Mucosa of gallbladder (tissue), 1 donor: ENCODE results near the gene WDPCP. TPM values are rescaled to one million over a fixed set of nuclear protein-coding genes. Genes with fewer than 3 reads are reported as not detected.
"Not testable (repeated sequence)": the region's sequence is repeated elsewhere in the genome, so short reads cannot be mapped to it uniquely, and the experiment has no call there.

Source experiments
- DNase-seq: peaks from one replicate; pipeline ENCODE4 v3.0.0-alpha.2; 2020; ENCODE audit warnings: low spot score
- total RNA-seq: library from RNA; stranded (reverse); gene quantifications from one replicate; pipeline ENCODE4 v1.2.1, GENCODE V29; 2021
- donor health status: DM: no; HTN: no; CAD: no.

The WDPCP gene
- total RNA-seq, 1 donor from 2014 or later = 7.8 TPM

DNA sequence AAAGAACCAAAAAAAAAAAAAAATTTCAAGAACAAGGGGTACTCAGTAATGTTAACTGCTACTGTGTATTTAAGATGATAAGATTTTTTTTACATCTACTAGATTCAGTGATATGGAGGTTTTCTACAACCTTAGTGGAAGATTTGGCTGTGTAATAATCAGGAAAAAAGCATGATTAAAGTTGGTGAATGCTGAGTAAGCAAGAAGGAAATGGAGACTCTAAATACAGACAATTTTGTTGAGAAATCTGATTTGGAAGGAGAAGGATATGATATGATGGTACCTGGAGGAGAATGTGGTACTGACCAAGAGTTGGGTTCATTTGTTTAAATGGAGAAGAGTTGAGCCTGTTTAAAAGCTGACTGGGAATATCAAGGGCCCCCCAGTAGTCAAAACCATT is 125.1 kb downstream of the WDPCP start:
- no peak for DNase-seq

DNA sequence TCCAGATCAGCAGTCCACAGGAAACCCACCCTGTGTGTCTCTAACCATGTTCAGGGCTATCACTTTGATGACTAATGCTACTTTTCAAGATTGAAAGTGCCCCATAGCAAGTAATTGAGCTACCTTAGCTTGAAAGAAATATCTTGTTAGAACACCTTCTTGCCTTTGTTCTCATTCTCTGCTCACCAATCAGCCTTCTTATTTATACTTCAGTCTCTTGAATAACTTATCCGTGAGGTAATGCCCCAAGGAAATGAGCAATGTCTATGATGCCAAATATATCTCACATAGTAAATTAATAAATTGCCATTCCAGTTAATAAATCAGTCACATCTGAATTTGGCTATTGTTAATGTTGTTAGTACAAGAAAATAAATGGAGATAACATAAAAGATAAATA is 141.6 kb downstream of the WDPCP start:
- no peak for DNase-seq

DNA sequence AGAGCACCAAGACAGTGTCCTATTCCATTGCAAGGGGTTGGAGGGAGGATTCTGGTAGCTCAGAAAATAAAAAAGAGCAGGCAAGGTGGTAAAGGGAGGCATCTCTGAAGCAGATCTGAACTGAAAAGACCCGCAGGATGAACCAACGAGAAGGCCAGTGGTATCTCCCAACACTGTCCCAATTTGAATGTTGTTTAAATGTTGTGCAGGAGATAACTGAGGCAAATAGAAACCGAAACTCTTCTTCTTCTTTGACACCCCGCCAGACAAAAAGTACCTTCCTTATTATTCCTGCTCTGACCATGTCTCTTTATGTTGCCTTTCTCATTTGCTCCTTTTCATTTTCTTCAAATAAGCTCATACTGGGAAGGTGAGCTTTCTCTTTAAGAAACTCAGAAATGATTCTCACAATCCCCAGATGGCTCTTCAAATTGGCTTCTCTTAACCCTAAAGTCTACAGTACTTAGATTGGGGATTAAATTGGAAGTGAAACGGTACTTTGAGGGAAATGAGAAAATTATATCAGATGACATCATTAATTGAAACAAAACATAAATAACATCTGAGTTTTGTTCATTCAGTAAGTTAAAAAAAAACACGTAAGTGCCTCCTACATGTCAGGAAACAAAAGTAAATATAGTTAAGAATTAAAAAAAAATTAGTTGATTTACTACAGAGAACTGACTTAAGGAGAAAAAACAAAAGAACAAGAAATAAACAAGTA is 143.6 kb downstream of the WDPCP start:
- no peak for DNase-seq

- DNase-seq = no peak
Observed at GRCh38 chr2:63440612-63441011, 147.7 kb downstream of the WDPCP start.

DNA sequence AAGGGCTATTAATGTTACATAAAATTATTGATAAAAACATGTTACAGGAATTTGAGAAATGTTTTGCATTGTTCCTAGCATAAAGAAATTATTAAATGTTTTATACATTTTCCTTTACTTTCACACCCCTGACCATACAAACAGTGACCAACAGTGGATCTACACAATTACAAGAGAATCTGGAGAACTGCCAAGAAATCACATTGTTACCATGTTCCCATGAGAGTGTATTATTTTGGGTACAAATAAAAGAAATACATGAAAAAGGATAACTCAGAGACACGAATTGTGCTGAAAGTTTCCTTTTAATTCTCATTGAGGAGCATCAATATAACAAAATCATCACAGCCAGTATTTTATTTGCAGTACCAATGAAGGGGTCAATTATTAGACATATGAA is 150.1 kb downstream of the WDPCP start:
- DNase-seq = no peak

DNA sequence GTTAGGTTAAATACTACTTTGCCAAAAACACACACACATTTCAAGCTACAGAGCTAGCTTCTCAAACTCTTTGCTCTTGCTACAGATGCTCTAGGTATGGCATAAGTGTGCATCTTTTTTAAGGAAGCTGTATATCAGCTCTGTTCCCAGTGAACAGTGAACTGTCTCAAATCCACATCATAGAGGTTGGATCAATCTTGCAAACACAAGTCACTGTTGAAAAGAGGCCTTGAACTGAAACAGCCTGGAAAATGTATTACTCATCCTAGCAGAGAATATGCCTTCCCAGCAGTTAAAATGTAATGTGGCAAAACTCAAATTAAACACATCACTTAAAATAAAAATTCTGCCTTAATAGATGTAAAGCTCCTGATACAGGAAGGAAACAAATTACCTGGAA is 151.8 kb downstream of the WDPCP start:
- no peak for DNase-seq

DNA sequence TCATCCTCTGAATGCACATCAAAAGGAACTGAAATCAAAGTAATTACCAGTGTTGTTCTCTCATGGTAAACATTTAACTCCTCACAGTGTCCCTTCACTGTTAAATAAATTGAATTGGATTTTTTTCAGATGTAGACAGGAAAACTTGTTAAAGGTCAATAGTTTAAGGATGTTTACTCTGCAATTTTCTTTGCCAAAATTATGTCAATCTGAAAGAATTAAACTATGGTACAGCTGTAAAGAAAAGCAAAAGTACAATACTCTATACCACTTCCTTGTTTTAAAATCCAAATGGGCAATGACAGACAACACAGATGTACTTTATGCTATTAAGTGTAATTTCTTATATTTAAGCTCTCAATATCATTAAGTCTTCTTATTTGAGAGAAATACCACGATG is 153.2 kb downstream of the WDPCP start:
- no peak for DNase-seq

DNA sequence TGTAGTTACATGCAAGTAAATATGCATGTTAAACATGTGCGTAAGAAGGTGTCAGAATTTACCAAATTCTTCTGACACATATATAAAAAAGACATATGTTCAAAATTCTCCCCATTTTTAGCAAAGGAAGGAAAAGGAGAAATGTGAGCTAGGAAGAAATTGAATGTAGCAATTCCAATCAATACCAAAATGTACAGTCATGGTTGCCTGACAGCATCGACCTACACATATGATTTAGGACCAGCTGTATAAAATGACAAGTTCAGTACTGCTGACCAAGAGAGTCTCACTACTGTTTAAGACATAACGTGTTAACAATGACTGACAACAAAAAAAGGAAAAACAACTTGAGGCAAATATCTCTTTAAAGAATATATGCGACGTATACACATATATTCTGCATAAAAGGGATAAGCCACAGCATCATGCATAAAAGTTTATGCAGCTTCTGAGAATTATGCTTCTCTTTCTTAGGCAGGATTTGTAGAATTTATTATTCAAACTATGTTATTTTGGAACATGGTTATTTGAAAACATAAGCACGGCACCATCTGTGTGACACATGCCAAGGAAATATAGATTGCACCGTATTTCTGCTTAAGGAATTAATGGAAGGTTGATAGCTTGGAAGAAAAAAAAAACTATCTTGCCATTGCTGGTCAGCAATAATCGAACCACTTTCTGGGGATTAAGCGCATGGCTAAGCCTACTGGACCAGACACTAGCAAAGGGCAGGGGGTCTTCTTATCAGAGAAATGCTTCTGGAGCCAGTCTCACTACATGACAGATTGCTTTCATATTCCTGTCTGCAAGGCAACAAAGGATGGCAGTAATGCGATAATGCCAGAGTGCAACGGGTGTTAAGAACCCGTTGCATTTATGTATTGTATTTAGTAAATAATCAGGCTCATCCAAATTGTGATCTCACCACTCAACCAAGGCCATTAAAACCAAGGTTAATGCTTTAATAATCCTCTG is 154.0 kb downstream of the WDPCP start:
- DNase-seq = no peak

- no peak for DNase-seq
Observed at GRCh38 chr2:63432373-63432772, 155.9 kb downstream of the WDPCP start.

DNA sequence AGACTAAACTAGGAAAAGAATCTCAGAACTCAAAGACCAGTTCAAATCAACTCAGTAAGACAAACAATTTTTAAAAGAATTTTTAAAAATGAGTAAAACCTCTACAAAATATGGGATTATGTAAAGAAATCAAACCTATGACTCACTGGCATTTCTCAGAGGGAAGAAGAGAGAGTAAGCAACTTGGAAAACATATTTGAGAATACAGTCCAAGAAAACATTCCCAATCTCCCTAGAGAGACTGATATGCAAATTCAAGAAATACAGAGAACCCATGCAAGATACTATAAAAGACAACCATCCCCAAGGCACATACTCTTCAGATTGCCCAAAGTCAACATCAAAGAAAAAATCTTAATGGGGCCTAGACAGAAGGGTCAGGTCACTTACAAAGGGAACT is 162.7 kb downstream of the WDPCP start:
- DNase-seq = no peak

- DNase-seq = no peak
Observed at GRCh38 chr2:63425079-63425416, 163.2 kb downstream of the WDPCP start.

DNA sequence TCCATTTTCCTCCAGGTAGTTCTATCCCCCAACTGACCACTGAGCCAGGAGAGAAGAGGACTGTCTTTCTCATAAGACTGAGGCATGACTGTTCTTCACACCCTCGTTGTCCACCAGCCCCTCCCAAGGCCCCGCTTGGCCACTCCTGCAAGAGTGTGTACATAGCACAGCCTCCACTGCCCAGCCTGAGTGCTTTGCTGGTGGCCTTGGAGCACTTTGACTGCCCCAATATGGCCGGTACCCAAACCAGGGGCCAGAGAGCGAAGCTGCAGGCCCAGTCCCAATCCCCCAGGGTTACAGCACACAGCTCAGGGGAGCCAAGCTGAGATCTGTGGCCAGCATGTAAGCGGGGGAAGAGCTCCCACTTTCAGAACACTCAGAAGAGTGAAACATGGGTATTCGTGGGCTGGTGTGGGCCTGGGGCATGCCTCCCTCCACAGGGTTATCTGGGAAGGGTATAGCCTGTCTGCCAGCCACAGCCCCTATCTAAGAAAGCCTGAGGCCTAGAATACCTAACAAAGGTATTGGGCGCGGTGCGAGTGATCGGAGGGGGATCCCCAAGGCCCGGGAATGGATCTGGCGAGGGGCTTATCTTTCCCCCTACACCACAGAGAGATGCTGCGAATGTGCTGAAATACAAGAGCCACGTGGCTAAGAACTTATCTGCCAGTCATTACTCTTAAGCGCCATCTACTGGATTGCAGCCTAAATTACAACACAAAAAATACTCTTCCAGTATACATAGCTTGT is 163.8 kb downstream of the WDPCP start:
- DNase-seq = no peak

DNA sequence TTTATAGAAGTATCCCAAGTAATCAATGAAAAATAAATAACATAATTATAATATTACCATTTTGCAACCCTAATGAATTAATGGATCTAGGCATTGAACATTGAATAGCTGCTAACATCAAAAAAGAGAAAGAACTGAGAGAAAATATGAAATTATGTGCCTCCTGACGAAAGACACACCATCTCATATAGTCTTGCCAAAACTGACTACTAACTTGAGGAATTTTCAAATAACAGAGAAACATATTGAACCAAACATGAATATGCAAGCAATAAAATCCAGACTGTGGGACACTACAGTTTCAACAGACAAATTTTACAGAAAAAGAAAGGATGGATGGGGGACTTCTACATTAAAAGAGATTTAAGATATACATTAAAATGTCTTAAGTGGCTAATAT is 165.7 kb downstream of the WDPCP start:
- DNase-seq = no peak

DNA sequence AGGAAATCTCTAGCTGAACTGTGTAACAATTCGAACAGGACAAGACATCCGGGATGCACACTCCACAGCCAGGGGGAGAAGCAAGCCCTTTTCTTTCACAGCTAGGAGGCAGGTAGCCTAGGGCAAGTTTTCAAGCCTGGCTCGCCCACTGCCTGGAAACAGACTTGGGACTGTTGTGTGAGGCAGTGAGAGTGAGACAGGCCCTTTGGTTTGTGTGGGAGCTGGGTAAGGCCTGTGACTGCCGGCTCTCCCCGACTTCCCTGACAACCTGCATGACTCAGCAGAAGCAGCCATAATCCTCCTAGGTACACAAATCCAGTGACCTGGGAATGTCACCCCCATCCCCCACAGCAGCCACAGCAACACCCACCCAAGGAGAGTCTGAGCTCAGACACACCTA is 179.7 kb downstream of the WDPCP start:
- no peak for DNase-seq

GRCh38 chr2:63406641-63407040 is 181.6 kb downstream of the WDPCP start:
- DNase-seq = no peak

GRCh38 chr2:63403820-63404219 is 184.5 kb downstream of the WDPCP start:
- DNase-seq = no peak

- DNase-seq = not testable (repeated sequence)
Observed at GRCh38 chr2:63402889-63403288, 185.4 kb downstream of the WDPCP start.

DNA sequence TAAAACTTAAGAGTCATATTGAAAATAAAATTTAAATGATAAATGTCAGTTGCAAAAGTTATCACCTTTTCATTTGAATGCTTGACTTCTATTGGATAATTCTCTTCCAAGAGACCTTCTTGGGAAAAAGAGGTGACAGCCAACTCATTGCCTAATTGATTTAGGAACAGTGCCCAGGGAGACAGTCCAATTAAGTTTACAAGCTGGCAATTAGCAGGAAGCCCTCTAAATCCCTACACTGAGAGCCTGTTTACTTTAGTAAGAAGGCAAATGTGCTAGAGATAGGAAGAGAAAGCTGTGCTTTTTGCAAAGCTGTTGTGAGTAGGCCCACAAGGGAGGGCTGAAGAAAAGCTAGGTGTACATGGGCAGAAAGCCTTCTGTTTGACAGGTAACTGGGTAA is 189.1 kb downstream of the WDPCP start:
- no peak for DNase-seq

- DNase-seq = no peak
Observed at GRCh38 chr2:63379451-63379850, 208.8 kb downstream of the WDPCP start.

- no peak for DNase-seq
Observed at GRCh38 chr2:63378589-63378988, 209.7 kb downstream of the WDPCP start.

GRCh38 chr2:63374341-63374740 is 213.9 kb downstream of the WDPCP start:
- DNase-seq = no peak

GRCh38 chr2:63372549-63372948 is 215.7 kb downstream of the WDPCP start:
- no peak for DNase-seq
